HEK293T (cell line): ENCODE measurements around the gene DYNC2I2.

Experiments
- ARNT ChIP-seq: fragments of 450-650 bp; IDR thresholded peaks from 2 replicates; pipeline ENCODE4 v1.6.1; 2017; ENCODE audit warnings: mild to moderate bottlenecking
- BHLHE40 ChIP-seq: fragments of 450-650 bp; IDR thresholded peaks from 2 replicates; pipeline ENCODE4 v1.6.1; 2016; ENCODE audit warnings: mild to moderate bottlenecking, moderate library complexity, borderline replicate concordance
- CTBP1 ChIP-seq: fragments of 450-650 bp; IDR thresholded peaks from 2 replicates; pipeline ENCODE4 v1.6.1; 2016; ENCODE audit warnings: borderline replicate concordance
- ELF4 ChIP-seq: fragments of 450-650 bp; IDR thresholded peaks from 2 replicates; pipeline ENCODE4 v1.6.1; 2017; ENCODE audit warnings: antibody characterized with exemption
- FOXA1 ChIP-seq: fragments of 450-650 bp; IDR thresholded peaks from 2 replicates; pipeline ENCODE4 v1.6.1; 2016; ENCODE audit warnings: mild to moderate bottlenecking
- FOXK2 ChIP-seq: fragments of 450-650 bp; IDR thresholded peaks from 2 replicates; pipeline ENCODE4 v1.6.1; 2016; ENCODE audit warnings: mild to moderate bottlenecking
- FOXM1 ChIP-seq: fragments of 450-650 bp; IDR thresholded peaks from 2 replicates; pipeline ENCODE4 v1.6.1; 2017; ENCODE audit warnings: mild to moderate bottlenecking, borderline replicate concordance
- HDGF ChIP-seq: fragments of 450-650 bp; IDR thresholded peaks from 2 replicates; pipeline ENCODE4 v1.6.1; 2017; ENCODE audit warnings: antibody characterized with exemption, borderline replicate concordance
- L3MBTL2 ChIP-seq: fragments of 450-650 bp; conservative IDR thresholded peaks from 2 replicates; pipeline ENCODE4 v1.6.1; 2016; ENCODE audit warnings: mild to moderate bottlenecking
- NFRKB ChIP-seq: fragments of 450-650 bp; IDR thresholded peaks from 2 replicates; pipeline ENCODE4 v1.6.1; 2016; ENCODE audit warnings: mild to moderate bottlenecking, moderate library complexity
- PKNOX1 ChIP-seq: fragments of 450-650 bp; IDR thresholded peaks from 2 replicates; pipeline ENCODE4 v1.6.1; 2016
- SP1 ChIP-seq: fragments of 450-650 bp; IDR thresholded peaks from 2 replicates; pipeline ENCODE4 v1.6.1; 2017
- SUZ12 ChIP-seq: fragments of 450-650 bp; IDR thresholded peaks from 2 replicates; pipeline ENCODE4 v1.6.1; 2016; ENCODE audit warnings: mild to moderate bottlenecking
- ZNF384 ChIP-seq: fragments of 450-650 bp; IDR thresholded peaks from 2 replicates; pipeline ENCODE4 v1.6.1; 2016

GRCh38 chr9:128633057-128633456 is 23.6 kb downstream of the DYNC2I2 start:
- TF ChIP-seq CTBP1 (no peak), L3MBTL2 (no peak), PKNOX1 (no peak), NFRKB (no peak), FOXA1 (no peak), FOXK2 (no peak), SP1 (no peak), ZNF384 (no peak), BHLHE40 (no peak), SUZ12 (no peak), FOXM1 (no peak), ARNT (no peak), ELF4 (no peak), HDGF (no peak)
